ENCODE measurements around the gene EEIG2.
"Not testable (repeated sequence)": the region's sequence is repeated elsewhere in the genome, so short reads cannot be mapped to it uniquely, and the experiment has no call there.

The EEIG2 gene

GRCh38 chr1:108533351-108534083 lies 26.4 kb upstream of the EEIG2 start:
- TF ChIP-seq, protein P1, sequence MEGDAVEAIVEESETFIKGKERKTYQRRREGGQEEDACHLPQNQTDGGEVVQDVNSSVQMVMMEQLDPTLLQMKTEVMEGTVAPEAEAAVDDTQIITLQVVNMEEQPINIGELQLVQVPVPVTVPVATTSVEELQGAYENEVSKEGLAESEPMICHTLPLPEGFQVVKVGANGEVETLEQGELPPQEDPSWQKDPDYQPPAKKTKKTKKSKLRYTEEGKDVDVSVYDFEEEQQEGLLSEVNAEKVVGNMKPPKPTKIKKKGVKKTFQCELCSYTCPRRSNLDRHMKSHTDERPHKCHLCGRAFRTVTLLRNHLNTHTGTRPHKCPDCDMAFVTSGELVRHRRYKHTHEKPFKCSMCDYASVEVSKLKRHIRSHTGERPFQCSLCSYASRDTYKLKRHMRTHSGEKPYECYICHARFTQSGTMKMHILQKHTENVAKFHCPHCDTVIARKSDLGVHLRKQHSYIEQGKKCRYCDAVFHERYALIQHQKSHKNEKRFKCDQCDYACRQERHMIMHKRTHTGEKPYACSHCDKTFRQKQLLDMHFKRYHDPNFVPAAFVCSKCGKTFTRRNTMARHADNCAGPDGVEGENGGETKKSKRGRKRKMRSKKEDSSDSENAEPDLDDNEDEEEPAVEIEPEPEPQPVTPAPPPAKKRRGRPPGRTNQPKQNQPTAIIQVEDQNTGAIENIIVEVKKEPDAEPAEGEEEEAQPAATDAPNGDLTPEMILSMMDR (IDR thresholded peaks at IDR 0.05; ENCODE audit: low read length) = no peak
- no peak for TF ChIP-seq EZH2 (IDR thresholded peaks at IDR 0.05; ENCODE audit: borderline replicate concordance, low read length)
- Histone ChIP-seq H3K4me1 (ENCODE audit: insufficient read depth, low read length, severe bottlenecking) (no peaks in the 10 kb centered on the region), H2AFZ (ENCODE audit: low read length) (no peak overlapping the region), H3K27ac (ENCODE audit: low read depth, low read length, poor library complexity, severe bottlenecking) (no peak overlapping the region), H3K9ac (ENCODE audit: low read length) (no peak overlapping the region), H3K4me3 (ENCODE audit: low read depth, low read length, poor library complexity, severe bottlenecking) (no peak overlapping the region), H3K27me3 (ENCODE audit: insufficient read depth, low read length) (no peaks in the 10 kb centered on the region), H3K36me3 (ENCODE audit: insufficient read depth, low read length) (no peaks in the 10 kb centered on the region; the same call in 1 of the 2 replicates), H3K4me2 (ENCODE audit: low read length) (no peak overlapping the region), H4K20me1 (ENCODE audit: insufficient read depth, low read length) (no peaks in the 10 kb centered on the region), H3K9me3 (ENCODE audit: low read length) (no peaks in the 10 kb centered on the region), H3K9me2 (ENCODE audit: low read depth, low read length) (no peaks in the 10 kb centered on the region), H3K79me2 (ENCODE audit: insufficient read depth, low read length) (no peaks in the 10 kb centered on the region), H3F3A (ENCODE audit: insufficient read depth, low read length) (no peaks in the 10 kb centered on the region)

DNA sequence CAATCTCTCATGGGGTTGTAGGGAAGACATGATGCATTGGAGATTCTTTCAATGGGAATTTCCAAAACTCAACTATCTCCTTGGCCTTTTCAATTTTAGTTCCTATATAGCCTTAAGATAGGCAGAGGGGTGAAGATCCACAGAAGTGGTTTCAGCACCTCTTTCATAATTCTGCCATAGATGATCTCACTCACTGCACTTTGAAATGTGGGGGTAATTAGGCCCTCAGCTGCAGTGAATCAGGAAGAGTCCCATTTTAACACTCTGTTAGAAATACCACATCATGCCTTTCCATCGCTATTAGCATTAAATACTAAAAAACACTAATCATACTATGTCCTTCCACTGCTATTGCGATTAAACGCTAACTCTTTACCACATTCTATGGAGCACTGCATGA lies 25.1 kb upstream of the EEIG2 start:
- Histone ChIP-seq H3K27ac (ENCODE audit: low read depth, low read length, poor library complexity, severe bottlenecking) (no peak overlapping the region), H3K36me3 (ENCODE audit: insufficient read depth, low read length) (no peaks in the 10 kb centered on the region; the same call in 1 of the 2 replicates), H3K27me3 (ENCODE audit: insufficient read depth, low read length) (no peaks in the 10 kb centered on the region), H3K9me2 (ENCODE audit: low read depth, low read length) (no peaks in the 10 kb centered on the region), H3K9ac (ENCODE audit: low read length) (no peak overlapping the region), H3K9me3 (ENCODE audit: low read length) (no peaks in the 10 kb centered on the region), H3K4me3 (ENCODE audit: low read depth, low read length, poor library complexity, severe bottlenecking) (no peak overlapping the region), H3K4me2 (ENCODE audit: low read length) (no peak overlapping the region), H3K4me1 (ENCODE audit: insufficient read depth, low read length, severe bottlenecking) (no peaks in the 10 kb centered on the region), H4K20me1 (ENCODE audit: insufficient read depth, low read length) (no peaks in the 10 kb centered on the region), H3K79me2 (ENCODE audit: insufficient read depth, low read length) (no peaks in the 10 kb centered on the region), H2AFZ (ENCODE audit: low read length) (no peak overlapping the region), H3F3A (ENCODE audit: insufficient read depth, low read length) (no peaks in the 10 kb centered on the region)
- TF ChIP-seq EZH2 (IDR thresholded peaks at IDR 0.05; ENCODE audit: borderline replicate concordance, low read length) = no peak
- TF ChIP-seq, protein P1 (IDR thresholded peaks at IDR 0.05; ENCODE audit: low read length) = no peak

DNA sequence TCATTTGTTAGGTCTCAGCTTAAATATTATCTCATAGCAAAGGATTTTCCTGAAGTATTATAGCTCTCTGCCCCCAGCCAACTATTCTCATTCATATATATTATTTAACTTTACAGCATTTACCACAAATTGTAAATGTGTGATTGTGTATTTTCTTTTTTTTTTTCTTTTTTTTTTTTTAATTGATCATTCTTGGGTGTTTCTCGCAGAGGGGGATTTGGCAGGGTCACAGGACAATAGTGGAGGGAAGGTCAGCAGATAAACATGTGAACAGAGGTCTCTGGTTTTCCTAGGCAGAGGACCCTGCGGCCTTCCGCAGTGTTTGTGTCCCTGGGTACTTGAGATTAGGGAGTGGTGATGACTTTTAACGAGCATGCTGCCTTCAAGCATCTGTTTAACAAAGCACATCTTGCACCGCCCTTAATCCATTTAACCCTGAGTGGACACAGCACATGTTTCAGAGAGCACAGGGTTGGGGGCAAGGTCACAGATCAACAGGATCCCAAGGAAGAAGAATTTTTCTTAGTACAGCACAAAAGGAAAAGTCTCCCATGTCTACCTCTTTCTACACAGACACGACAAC lies 24.5 kb upstream of the EEIG2 start:
- H3K36me3 ChIP-seq (ENCODE audit: insufficient read depth, low read length); H4K20me1 ChIP-seq (ENCODE audit: insufficient read depth, low read length); H3K4me2 ChIP-seq (ENCODE audit: low read length); H3K9ac ChIP-seq (ENCODE audit: low read length); H2AFZ ChIP-seq (ENCODE audit: low read length); H3F3A ChIP-seq (ENCODE audit: insufficient read depth, low read length); H3K9me3 ChIP-seq (ENCODE audit: low read length); H3K9me2 ChIP-seq (ENCODE audit: low read depth, low read length); H3K4me1 ChIP-seq (ENCODE audit: insufficient read depth, low read length, severe bottlenecking); H3K27ac ChIP-seq (ENCODE audit: low read depth, low read length, poor library complexity, severe bottlenecking); H3K4me3 ChIP-seq (ENCODE audit: low read depth, low read length, poor library complexity, severe bottlenecking); H3K27me3 ChIP-seq (ENCODE audit: insufficient read depth, low read length); H3K79me2 ChIP-seq (ENCODE audit: insufficient read depth, low read length): not testable (repeated sequence)

DNA sequence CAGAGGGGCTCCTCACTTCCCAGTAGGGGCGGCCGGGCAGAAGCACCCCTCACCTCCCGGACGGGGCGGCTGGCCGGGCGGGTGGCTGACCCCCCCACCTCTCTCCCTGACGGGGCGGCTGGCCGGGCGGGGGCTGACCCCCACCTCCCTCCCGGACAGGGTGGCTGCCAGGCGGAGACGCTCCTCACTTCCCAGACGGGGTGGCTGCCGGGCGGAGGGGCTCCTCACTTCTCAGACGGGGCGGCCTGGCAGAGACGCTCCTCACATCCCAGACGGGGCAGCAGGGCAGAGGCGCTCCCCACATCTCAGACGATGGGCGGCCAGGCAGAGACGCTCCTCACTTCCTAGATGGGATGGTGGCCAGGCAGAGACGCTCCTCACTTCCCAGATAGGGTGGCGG lies 23.9 kb upstream of the EEIG2 start:
- not testable (repeated sequence) for H2AFZ ChIP-seq (ENCODE audit: low read length); H3F3A ChIP-seq (ENCODE audit: insufficient read depth, low read length); H3K27me3 ChIP-seq (ENCODE audit: insufficient read depth, low read length); H3K4me1 ChIP-seq (ENCODE audit: insufficient read depth, low read length, severe bottlenecking); H3K36me3 ChIP-seq (ENCODE audit: insufficient read depth, low read length); H4K20me1 ChIP-seq (ENCODE audit: insufficient read depth, low read length); H3K4me3 ChIP-seq (ENCODE audit: low read depth, low read length, poor library complexity, severe bottlenecking); H3K9me3 ChIP-seq (ENCODE audit: low read length); H3K79me2 ChIP-seq (ENCODE audit: insufficient read depth, low read length); H3K9me2 ChIP-seq (ENCODE audit: low read depth, low read length); H3K4me2 ChIP-seq (ENCODE audit: low read length); H3K9ac ChIP-seq (ENCODE audit: low read length); H3K27ac ChIP-seq (ENCODE audit: low read depth, low read length, poor library complexity, severe bottlenecking)

GRCh38 chr1:108536791-108537190 lies 23.1 kb upstream of the EEIG2 start:
- not testable (repeated sequence) for H3K9ac ChIP-seq (ENCODE audit: low read length); H3F3A ChIP-seq (ENCODE audit: insufficient read depth, low read length); H3K4me2 ChIP-seq (ENCODE audit: low read length); H2AFZ ChIP-seq (ENCODE audit: low read length); H3K36me3 ChIP-seq (ENCODE audit: insufficient read depth, low read length); H3K27me3 ChIP-seq (ENCODE audit: insufficient read depth, low read length); H3K9me2 ChIP-seq (ENCODE audit: low read depth, low read length); H3K79me2 ChIP-seq (ENCODE audit: insufficient read depth, low read length); H3K4me1 ChIP-seq (ENCODE audit: insufficient read depth, low read length, severe bottlenecking); H3K4me3 ChIP-seq (ENCODE audit: low read depth, low read length, poor library complexity, severe bottlenecking); H3K9me3 ChIP-seq (ENCODE audit: low read length); H4K20me1 ChIP-seq (ENCODE audit: insufficient read depth, low read length); H3K27ac ChIP-seq (ENCODE audit: low read depth, low read length, poor library complexity, severe bottlenecking)

Data from OCI-LY1 (cell line).